WI38 (cell line): Measurements from ENCODE around the gene PAPOLA.
"Not testable (repeated sequence)": the region's sequence is repeated elsewhere in the genome, so short reads cannot be mapped to it uniquely, and the experiment has no call there.

Source experiments
- H3K4me3 ChIP-seq: 2 replicates; pipeline ENCODE4 v1.5.1; 2011; ENCODE audit warnings: low read depth, mild to moderate bottlenecking, control low read depth, low read length
- TF ChIP-seq, protein P1 (sequence below): IDR thresholded peaks from 2 replicates; pipeline ENCODE4 v1.5.1; 2012; ENCODE audit warnings: low read depth, mild to moderate bottlenecking, control low read depth, low read length

Gene PAPOLA

DNA sequence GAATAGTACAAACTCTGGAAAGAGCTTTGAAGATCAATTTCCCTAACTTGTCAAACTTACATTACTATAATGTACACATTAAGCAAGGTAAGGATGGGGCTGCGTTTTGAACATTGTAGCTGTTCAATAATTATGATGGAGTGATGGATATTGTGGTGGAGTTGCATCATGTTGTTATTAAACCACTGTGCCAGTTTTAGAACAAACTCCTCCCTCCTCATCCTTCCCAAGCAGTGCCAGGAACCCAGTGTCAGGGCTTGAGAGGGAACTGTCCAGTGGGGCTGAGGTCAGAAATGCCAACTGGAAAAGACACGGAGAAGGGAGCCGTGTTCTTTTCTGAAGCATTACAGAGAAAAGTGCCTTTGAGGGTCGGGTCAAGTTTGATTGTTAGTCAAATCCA is 31.9 kb upstream of the PAPOLA start:
- no peak overlapping the region for H3K4me3 ChIP-seq
- TF ChIP-seq, protein P1, sequence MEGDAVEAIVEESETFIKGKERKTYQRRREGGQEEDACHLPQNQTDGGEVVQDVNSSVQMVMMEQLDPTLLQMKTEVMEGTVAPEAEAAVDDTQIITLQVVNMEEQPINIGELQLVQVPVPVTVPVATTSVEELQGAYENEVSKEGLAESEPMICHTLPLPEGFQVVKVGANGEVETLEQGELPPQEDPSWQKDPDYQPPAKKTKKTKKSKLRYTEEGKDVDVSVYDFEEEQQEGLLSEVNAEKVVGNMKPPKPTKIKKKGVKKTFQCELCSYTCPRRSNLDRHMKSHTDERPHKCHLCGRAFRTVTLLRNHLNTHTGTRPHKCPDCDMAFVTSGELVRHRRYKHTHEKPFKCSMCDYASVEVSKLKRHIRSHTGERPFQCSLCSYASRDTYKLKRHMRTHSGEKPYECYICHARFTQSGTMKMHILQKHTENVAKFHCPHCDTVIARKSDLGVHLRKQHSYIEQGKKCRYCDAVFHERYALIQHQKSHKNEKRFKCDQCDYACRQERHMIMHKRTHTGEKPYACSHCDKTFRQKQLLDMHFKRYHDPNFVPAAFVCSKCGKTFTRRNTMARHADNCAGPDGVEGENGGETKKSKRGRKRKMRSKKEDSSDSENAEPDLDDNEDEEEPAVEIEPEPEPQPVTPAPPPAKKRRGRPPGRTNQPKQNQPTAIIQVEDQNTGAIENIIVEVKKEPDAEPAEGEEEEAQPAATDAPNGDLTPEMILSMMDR: no peak

DNA sequence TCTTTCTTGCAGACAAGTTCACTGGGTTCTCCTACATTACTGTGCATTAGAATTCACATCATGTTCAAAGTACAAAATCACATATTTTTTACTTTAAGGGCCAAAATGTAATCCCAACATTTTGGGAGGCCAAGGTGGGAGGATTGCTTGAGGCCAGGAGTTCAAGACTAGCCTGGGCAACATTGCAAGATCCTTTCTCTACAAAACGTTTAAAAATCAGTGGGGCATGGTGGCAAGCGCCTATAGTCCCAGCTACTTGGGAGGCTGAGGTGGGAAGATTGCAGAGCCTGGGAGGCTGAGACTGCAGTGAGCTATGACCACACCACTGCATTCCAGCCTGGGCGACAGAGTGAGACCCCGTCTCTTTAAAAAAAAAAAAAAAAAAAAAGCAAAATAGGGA is 31.2 kb upstream of the PAPOLA start:
- H3K4me3 ChIP-seq: not testable (repeated sequence)

DNA sequence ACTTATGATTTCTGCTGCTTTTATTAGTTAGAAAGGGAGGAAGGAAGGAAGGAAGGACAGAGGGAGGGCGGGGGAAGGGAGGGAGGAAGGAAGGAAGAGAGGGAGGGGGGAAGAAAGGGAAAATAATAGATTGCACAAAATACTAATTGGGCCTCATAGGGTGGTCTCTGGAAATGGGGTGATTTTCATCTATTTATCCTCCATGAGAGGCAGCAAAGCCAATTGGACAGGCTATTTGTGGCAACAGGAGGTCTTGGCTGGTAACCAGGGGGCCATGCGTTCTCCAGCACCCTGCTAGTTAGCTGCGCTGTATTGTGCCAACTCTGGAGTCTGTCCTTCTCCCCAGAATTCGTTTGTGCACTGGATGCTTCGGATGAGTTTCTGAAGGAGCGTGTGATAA is 24.1 kb upstream of the PAPOLA start:
- TF ChIP-seq, protein P1: no peak
- no peak overlapping the region for H3K4me3 ChIP-seq

DNA sequence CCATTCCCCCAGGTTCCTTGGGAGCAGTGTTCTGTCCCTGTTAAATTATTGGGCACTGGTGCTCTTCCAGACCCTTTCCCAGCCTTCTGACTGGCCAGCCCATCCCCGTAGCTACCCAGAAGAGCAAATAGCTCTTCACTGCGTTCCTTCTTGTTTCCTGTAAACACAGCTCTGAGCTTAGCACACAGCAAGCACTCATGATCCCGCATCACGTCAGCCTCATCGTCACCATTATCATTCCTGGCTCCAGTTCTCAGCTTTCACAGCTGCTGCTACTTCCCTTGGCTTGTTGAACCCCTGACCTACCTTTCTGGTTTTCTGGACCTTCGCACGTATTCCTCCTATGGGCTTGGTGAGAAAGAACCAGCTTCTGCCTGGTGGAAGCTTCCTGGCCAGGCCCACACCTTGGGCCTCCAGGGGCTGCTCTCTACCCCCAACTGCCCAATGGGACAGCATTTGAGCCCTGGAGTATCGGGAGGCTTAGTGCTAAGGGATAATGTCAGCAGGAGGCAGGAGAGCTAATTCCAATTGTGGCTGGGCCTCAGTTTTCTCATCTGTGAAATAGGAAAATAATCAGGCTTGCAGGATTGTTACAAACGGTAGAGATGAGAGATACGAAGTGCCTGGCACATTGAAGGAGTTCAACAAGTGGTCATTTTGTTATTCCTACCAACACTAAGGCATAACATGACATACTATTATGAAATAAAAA is 22.6 kb upstream of the PAPOLA start:
- TF ChIP-seq, protein P1: no peak
- H3K4me3 ChIP-seq: no peak overlapping the region

DNA sequence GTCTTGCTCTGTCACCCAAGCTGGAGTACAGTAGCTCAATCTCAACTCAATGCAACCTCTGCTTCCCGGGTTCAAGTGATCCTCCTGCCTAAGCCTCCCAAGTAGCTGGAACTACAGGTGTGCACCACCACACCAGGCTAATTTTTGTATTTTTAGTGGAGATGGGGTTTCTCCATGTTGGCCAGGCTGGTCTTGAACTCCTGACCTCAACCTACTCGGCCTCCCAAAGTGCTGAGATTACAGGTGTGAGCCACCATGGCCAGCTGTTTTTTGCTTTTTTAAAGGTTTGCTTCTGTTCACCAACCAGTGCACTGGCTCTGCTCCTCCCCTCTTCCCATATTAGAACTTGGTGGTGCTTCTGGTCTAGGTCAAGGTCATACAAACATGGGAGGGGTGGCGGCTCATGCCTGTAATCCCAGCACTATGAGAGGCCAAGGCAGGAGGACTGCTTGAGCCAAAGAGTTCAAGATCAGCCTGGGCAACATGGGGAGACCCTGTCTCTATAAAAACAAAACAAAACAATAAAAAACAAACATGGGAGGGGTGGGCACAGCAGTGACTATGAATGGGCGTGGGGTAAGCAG is 20.4 kb upstream of the PAPOLA start:
- no peak overlapping the region for H3K4me3 ChIP-seq
- TF ChIP-seq, protein P1: no peak

DNA sequence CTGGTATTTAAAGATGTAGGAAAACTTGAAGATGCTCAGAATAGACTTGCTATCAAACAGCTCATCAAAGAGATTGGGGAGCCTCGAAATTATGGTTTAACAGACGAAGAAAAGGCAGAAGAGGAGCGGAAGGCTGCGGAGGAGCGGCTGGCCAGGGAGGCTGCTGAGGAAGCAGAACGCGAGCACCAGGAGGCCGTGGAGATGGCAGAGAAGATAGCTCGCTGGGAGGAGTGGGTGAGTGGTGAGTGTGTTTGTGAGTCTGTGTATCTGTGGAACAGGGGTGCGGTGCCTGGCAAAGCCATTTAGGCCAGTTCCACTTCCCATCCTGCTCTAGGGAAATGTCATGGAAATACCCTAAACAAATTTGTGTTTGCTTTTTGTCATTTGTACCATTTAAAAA is 19.2 kb upstream of the PAPOLA start:
- no peak overlapping the region for H3K4me3 ChIP-seq
- TF ChIP-seq, protein P1: no peak

DNA sequence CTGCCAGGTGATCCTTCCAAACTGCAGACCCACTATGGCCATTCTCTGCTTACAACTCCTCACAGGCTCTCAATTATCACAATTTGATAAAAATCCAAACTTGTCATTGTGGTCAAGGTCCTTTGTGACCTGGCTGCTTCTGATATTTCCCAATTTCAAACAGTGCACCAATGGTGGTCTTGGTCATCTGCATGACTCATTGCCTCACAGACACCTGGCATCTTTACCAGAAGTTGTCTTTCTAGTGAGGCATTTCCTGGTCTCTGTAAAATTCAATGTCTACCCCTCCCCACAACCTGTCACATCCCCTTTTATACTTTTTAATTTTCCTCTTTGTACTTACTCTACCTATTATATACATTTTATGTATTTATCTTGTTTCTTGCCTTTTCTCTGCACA is 17.8 kb upstream of the PAPOLA start:
- TF ChIP-seq, protein P1: no peak
- H3K4me3 ChIP-seq: no peak overlapping the region

DNA sequence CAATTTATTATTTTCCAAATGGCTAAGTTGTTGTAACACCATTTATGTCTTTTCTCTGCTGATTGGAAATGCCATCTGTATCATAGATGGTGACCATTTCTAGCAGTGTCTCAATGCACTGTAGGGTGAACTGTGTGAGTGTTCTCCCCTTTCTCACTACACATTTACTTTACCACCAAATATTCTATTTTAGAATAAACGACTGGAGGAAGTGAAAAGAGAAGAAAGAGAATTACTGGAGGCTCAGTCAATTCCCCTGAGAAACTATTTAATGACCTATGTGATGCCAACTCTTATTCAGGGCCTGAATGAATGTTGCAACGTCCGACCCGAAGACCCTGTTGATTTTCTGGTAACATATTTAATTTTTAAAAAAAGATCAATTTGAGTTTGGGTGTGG is 15.5 kb upstream of the PAPOLA start:
- TF ChIP-seq, protein P1: no peak
- no peak overlapping the region for H3K4me3 ChIP-seq
